Activated CD4-positive, alpha-beta T cell treated with anti-CD3 and anti-CD28 coated beads, Interleukin-2, amount 10 ng/mL, durations not matched to agents 24 days and 14 days (primary cell): ENCODE data around the gene HES7. TPM values are rescaled to one million over a fixed set of nuclear protein-coding genes. Genes with fewer than 3 reads are reported as not detected.
"Not testable (repeated sequence)": the region's sequence is repeated elsewhere in the genome, so short reads cannot be mapped to it uniquely, and the experiment has no call there.

ENCODE experiments used
- DNase-seq: peaks from one replicate; pipeline ENCODE4 v3.0.0; 2022
- H3K27ac Mint-ChIP-seq: one replicate; pipeline ENCODE4 v1.8.0; 2022; ENCODE audit warnings: mild to moderate bottlenecking, mixed read lengths
- H3K27me3 Mint-ChIP-seq: one replicate; pipeline ENCODE4 v1.8.0; 2022; ENCODE audit warnings: mixed read lengths
- H3K36me3 Mint-ChIP-seq: one replicate; pipeline ENCODE4 v1.8.0; 2022; ENCODE audit warnings: low read depth, mild to moderate bottlenecking, mixed read lengths
- H3K4me1 Mint-ChIP-seq: one replicate; pipeline ENCODE4 v1.8.0; 2021; ENCODE audit warnings: mixed read lengths
- H3K4me3 Mint-ChIP-seq: one replicate; pipeline ENCODE4 v1.8.0; 2022; ENCODE audit warnings: mild to moderate bottlenecking, moderate library complexity, mixed read lengths
- H3K9me3 Mint-ChIP-seq: one replicate; pipeline ENCODE4 v1.8.0; 2021; ENCODE audit warnings: mixed read lengths
- intact Hi-C: fragments of 100-400 bp; cut with micrococcal nuclease; formaldehyde crosslinking; loops from one replicate; pipeline ENCODE4 v1.15.1; 2023
- total RNA-seq: library from RNA; stranded (reverse); gene quantifications from 2 replicates; pipeline ENCODE4 v1.2.3, GENCODE V29; 2022

HES7 gene
- 1.5 and 2.1 TPM in 2 replicates for total RNA-seq

GRCh38 chr17:8123695-8124349 lies at the start of gene HES7:
TSS of gene HES7 (minus strand) at chr17:8124106. CDS start at chr17:8124084, 22 bp downstream.
- intact Hi-C loops, result loop anchor here (5.0 to 10.0 kb wide), 3 partner anchors 261 to 437 kb away; partner anchors contain the start of genes RPL26, TP53 and WRAP53
- Mint-ChIP-seq H3K27ac (peak within 1 kb of the TSS; percentile 83), H3K9me3 (no peaks in the 10 kb centered on the region), H3K36me3 (peaks cover 8% of the 10 kb centered on the region), H3K4me1 (peaks cover 63% of the 10 kb centered on the region), H3K27me3 (peaks cover 43% of the 10 kb centered on the region), H3K4me3 (peak within 1 kb of the TSS; percentile 91)
- DNase-seq, result no peak

GRCh38 chr17:8173056-8173870 lies 49.4 kb upstream of the HES7 start:
- DNase-seq, result peak; percentile 93
- H3K4me1 Mint-ChIP-seq, result peaks cover 38% of the 10 kb centered on the region
- peak overlapping the region; percentile 99 for H3K27ac Mint-ChIP-seq
- peak overlapping the region; percentile 98 for H3K4me3 Mint-ChIP-seq
- H3K9me3 Mint-ChIP-seq, result no peaks in the 10 kb centered on the region
- no peaks in the 10 kb centered on the region for H3K27me3 Mint-ChIP-seq
- intact Hi-C loops, result loop anchor here (1.0 to 5.0 kb wide), 6 partner anchors 9 to 74 kb away; partner anchors contain the start of genes CTC1 and PFAS
- no peaks in the 10 kb centered on the region for H3K36me3 Mint-ChIP-seq

GRCh38 chr17:8170186-8170585 lies 46.3 kb upstream of the HES7 start:
- DNase-seq, H3K4me3 Mint-ChIP-seq, H3K36me3 Mint-ChIP-seq, H3K27me3 Mint-ChIP-seq, H3K27ac Mint-ChIP-seq, H3K9me3 Mint-ChIP-seq: not testable (repeated sequence)
- peaks cover 28% of the 10 kb centered on the region for H3K4me1 Mint-ChIP-seq
- intact Hi-C loops, result loop anchor here (5.0 kb wide), 1 partner anchor 77 kb away; the partner anchor contains the start of genes CTC1 and PFAS

GRCh38 chr17:8167526-8167925 lies 43.6 kb upstream of the HES7 start:
- intact Hi-C loops, result no loop called here
- Mint-ChIP-seq H3K4me1 (peaks cover 26% of the 10 kb centered on the region), H3K4me3 (no peak overlapping the region), H3K9me3 (no peaks in the 10 kb centered on the region), H3K27ac (no peak overlapping the region), H3K27me3 (no peaks in the 10 kb centered on the region), H3K36me3 (peaks cover 2% of the 10 kb centered on the region)
- no peak for DNase-seq

- no peak overlapping the region for H3K27ac Mint-ChIP-seq
- H3K36me3 Mint-ChIP-seq, result peaks cover 5% of the 10 kb centered on the region
- intact Hi-C loops, result no loop called here
- no peaks in the 10 kb centered on the region for H3K9me3 Mint-ChIP-seq
- H3K4me3 Mint-ChIP-seq, result no peak overlapping the region
- H3K4me1 Mint-ChIP-seq, result peaks cover 26% of the 10 kb centered on the region
- no peaks in the 10 kb centered on the region for H3K27me3 Mint-ChIP-seq
- DNase-seq, result no peak
These were observed 42.8 kb upstream of the HES7 start for GRCh38 chr17:8166731-8167130.

GRCh38 chr17:8164815-8165131 lies 40.9 kb upstream of the HES7 start:
- Mint-ChIP-seq H3K9me3 (no peaks in the 10 kb centered on the region), H3K4me1 (peaks cover 44% of the 10 kb centered on the region), H3K27ac (peak overlapping the region; percentile 99), H3K36me3 (peaks cover 24% of the 10 kb centered on the region), H3K27me3 (no peaks in the 10 kb centered on the region), H3K4me3 (peak overlapping the region; percentile 92)
- DNase-seq, result peak; percentile 76
- intact Hi-C loops, result loop anchor here (1.0 kb wide), 2 partner anchors 9 to 23 kb away; no protein-coding TSS in a partner anchor

GRCh38 chr17:8163978-8164814 lies 40.3 kb upstream of the HES7 start:
- no peaks in the 10 kb centered on the region for H3K27me3 Mint-ChIP-seq
- H3K4me3 Mint-ChIP-seq, result peak overlapping the region; percentile 92
- DNase-seq, result peak; percentile 93
- intact Hi-C loops, result loop anchor here (1.0 kb wide), 2 partner anchors 9 to 23 kb away; no protein-coding TSS in a partner anchor
- H3K4me1 Mint-ChIP-seq, result peaks cover 50% of the 10 kb centered on the region
- peak overlapping the region; percentile 99 for H3K27ac Mint-ChIP-seq
- peaks cover 28% of the 10 kb centered on the region for H3K36me3 Mint-ChIP-seq
- H3K9me3 Mint-ChIP-seq, result no peaks in the 10 kb centered on the region

- H3K9me3 Mint-ChIP-seq, result no peaks in the 10 kb centered on the region
- H3K4me1 Mint-ChIP-seq, result peaks cover 57% of the 10 kb centered on the region
- intact Hi-C loops, result no loop called here
- H3K4me3 Mint-ChIP-seq, result peak overlapping the region; percentile 92
- peak overlapping the region; percentile 99 for H3K27ac Mint-ChIP-seq
- H3K36me3 Mint-ChIP-seq, result peaks cover 34% of the 10 kb centered on the region
- no peaks in the 10 kb centered on the region for H3K27me3 Mint-ChIP-seq
- DNase-seq, result peak; percentile 77
These were observed 39.4 kb upstream of the HES7 start for GRCh38 chr17:8162997-8163977.

GRCh38 chr17:8162233-8162996 lies 38.5 kb upstream of the HES7 start, which contains the start of gene VAMP2:
TSS of gene VAMP2 (minus strand) at chr17:8162948. CDS start at chr17:8162879, 69 bp downstream.
- Mint-ChIP-seq H3K36me3 (peaks cover 36% of the 10 kb centered on the region), H3K27me3 (no peaks in the 10 kb centered on the region), H3K4me1 (peaks cover 57% of the 10 kb centered on the region), H3K27ac (peak within 1 kb of the TSS; percentile 99), H3K9me3 (no peaks in the 10 kb centered on the region), H3K4me3 (peak within 1 kb of the TSS; percentile 92)
- peak; percentile 97 for DNase-seq
- intact Hi-C loops, result no loop called here

- DNase-seq, result peak; percentile 66
- Mint-ChIP-seq H3K4me3 (peak overlapping the region; percentile 82), H3K9me3 (no peaks in the 10 kb centered on the region), H3K36me3 (peaks cover 36% of the 10 kb centered on the region), H3K27ac (peak overlapping the region; percentile 82), H3K27me3 (no peaks in the 10 kb centered on the region), H3K4me1 (peaks cover 55% of the 10 kb centered on the region)
- intact Hi-C loops, result no loop called here
These were observed 37.7 kb upstream of the HES7 start for GRCh38 chr17:8161289-8162232.

- intact Hi-C loops, result no loop called here
- Mint-ChIP-seq H3K4me3 (peak overlapping the region; percentile 82), H3K4me1 (peaks cover 53% of the 10 kb centered on the region), H3K36me3 (peaks cover 36% of the 10 kb centered on the region), H3K27me3 (no peaks in the 10 kb centered on the region), H3K27ac (peak overlapping the region; percentile 82), H3K9me3 (no peaks in the 10 kb centered on the region)
- DNase-seq, result peak; percentile 64
These were observed 36.9 kb upstream of the HES7 start for GRCh38 chr17:8160741-8161221.
